GM21390 (cell line): ENCODE results near the gene MRPL52.
"Not testable (repeated sequence)": the region's sequence is repeated elsewhere in the genome, so short reads cannot be mapped to it uniquely, and the experiment has no call there.

Experiments used
- ATAC-seq: cut with Tn5 transposase; IDR thresholded peaks from one replicate; pipeline ENCODE4 v1.9.1; 2021; ENCODE audit not compliant: unreplicated experiment

The MRPL52 gene

DNA sequence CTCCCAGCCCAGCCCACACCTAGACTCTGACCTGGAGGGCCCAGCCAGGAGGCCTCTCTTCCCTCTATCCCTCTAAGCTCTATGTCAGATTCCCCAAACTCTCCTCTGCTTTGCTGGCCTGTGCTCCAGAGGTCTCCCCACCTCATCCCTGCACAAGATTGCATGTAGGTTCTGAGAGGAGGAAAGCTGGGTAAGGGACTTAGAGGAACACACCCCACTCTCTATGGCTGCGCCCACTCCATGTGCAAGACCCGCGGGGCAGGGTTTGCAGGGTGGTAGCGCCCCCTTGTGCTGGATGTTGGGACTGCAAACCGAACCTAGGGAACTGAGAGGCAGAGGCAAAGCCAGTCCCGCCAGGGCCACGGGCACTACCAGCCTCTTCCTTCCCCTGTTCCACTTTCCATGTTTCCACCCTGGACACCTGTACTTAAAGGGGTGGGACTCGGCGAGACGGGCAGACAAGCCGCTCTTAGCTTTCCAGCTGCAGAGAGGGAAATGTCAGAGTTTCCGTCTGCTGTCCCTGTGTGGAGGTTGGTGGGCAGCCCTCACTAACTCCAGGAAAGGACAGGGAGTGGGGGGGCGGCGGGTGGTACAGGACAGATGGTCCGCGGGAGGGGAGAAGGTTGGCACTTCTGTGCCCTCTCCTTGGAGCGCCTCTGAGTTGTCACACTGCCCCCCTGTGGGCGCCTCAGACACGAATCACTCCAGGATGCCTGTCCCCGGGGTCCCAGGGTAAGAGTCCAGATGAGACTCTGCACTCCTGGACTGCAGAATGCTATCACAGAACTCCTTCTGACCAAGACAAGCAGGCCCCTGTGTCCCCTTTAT, 23.5 kb downstream of the MRPL52 start:
- ATAC-seq, result peak; percentile 75

DNA sequence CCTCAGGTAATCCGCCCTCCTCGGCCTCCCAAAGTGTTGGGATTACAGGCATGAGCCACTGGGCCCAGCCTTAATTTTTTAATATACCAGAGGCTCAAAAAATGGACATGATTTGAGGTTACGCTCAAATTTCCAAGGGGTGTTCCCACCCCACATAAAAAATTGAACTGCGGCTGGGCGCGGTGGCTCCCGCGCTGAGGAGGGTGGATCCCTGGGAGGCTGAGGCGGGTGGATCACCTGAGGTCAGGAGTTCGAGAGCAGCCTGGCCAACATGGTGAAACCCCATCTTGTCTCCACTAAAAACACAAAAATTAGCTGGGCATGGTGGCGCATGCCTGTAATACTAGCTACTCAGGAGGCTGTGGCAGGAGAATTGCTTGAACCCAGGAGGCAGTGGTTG, 24.6 kb downstream of the MRPL52 start:
- ATAC-seq, result not testable (repeated sequence)

DNA sequence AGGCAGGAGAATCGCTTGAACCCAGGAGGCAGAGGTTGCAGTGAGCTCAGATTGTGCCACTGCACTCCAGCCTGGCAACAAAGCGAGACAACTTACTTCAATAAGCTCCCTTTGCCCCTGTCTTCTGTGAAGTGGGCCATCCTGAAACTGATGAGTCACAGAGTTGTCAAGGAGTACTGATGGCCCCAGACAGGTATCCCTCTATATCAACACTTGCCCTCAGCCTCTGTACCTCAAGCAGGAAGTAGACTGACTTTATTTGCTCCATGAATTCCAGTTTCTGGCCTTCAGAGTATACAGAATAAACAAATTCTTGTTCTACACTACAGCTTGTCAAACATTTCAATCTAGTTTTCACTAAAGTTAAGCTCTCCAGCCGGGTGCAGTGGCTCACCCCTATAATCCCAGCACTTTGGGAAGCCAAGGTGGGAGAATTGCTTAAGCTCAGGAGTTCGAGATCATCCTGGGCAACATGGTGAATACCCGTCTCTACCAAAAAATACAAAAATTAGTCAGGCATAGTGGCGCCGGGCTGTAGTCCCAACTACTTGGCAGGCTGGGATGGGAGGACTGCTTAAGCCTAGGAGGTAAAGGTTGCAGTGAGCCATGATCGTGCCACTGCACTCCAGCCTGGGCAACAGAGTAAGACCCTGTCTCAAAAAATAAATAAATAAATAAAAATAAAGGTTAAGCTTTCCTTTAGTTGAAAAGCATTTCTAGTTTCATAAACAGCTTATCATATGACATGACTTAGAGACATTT, 25.5 kb downstream of the MRPL52 start:
- no peak for ATAC-seq

DNA sequence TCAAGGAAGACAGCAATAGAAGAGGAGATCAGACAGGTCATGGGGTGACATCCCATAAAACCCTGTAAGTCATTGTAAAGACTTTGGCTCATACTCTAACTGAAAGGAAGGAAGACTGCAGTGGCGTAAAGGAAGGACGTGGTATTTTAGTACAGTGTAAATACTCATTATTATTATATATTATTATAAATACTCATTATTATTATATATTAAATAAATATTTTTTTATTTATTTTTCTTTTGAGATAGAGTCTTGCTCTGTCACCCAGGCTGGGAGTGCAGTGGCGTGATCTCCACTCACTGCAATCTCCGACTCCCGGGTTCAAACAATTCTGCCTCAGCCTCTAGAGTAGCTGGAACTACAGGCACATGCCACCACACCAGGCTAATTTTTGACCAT, 26.7 kb downstream of the MRPL52 start:
- ATAC-seq, result no peak

DNA sequence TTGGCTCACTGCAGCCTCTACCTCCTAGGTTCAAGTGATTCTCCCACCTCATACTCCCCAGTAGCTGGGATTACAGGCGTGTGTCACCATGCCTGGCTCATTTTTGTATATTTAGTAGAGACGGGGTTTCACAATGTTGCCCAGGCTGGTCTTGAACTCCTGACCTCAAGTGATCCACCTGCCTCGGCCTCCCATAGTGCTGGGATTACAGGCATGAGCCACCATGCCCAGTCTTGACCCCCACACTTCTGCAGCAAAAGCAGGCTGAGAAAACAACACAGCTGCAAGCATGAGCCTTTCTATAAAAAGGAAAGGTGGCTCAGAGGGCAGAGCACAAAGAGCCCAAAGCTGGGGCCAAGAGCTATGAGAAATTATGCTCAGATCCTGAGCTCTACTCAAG, 30.7 kb downstream of the MRPL52 start:
- not testable (repeated sequence) for ATAC-seq

DNA sequence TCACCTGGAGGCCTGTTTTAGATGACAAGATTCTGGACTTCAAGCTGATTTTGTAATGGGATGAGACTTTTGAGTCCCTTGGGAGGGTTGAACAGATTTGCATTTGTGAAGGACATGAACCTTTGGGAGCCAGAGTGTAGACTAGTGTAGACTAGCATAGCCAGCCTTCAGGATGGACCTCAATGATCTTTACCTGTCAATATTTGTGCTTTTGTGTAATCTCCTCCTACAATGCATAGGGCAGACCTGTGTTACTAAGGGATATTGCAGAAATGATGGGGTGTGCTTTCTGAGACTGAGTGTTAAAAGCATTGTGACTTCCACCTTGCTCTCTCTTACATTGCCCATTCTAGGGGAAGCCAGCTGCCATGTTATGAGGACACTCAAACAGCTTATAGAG, 32.0 kb downstream of the MRPL52 start:
- ATAC-seq, result no peak

DNA sequence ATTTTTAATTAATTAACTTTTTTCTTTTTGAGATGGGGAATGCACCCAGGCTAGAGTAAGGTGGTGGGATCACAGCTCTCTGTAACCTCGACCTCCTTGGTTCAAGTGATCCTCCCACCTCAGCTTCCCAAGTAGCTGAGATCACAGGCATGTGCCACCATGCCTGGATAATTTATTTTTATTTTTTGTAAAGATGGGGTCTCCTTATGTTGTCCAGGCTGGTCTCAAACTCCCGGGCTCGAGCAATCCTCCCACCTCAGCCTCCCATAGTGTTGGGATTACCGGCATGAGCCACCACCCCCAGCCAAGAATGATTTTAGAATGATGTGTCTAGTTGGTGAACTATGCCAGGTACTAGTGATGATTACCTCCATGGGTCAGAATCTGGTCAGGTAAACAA, 35.3 kb downstream of the MRPL52 start:
- no peak for ATAC-seq

DNA sequence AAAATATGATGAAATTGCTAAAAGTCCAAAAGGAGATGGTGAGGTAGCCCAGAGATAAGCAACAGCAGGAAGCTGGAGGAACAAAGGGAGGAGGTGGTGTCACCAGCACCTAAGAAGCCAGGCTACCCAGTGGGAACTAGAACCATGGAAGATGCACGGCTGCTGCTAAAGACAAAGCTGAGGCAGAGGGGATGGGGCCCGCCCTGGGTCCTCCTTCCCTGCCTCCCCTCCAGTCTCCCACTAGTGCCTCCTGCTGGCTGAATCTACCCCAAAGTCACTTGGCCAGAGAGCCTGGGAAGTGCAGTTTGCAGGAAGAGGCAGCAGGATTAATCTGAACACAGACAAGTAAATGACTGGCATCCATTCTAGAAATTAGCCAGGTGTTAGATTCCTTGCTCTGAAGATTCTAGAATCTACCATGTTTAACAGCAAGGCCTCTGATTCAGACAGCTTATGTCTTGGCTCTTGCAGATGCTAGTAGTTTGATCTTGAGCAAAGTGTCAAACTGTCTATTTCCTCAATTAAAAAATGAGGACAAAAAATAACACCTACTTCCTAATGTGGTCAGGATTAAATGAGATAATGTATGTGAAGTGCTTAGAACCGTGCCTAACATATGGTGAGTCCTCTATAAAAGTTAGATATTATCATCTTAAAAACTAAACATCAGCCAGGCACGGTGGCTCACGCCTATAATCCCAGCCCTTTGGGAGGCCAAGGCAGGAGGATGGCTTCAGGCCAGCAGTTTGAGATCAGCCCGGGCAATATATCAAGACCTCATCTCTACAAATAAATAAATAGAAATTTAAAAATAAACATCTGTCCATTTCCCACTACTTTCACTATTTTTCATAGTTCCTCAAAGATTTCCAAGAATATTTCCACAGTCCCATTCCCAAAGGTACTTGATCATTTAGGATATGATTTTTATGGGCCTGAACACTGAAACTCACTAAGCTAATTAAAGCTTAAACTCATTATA, 36.0 kb downstream of the MRPL52 start:
- no peak for ATAC-seq

DNA sequence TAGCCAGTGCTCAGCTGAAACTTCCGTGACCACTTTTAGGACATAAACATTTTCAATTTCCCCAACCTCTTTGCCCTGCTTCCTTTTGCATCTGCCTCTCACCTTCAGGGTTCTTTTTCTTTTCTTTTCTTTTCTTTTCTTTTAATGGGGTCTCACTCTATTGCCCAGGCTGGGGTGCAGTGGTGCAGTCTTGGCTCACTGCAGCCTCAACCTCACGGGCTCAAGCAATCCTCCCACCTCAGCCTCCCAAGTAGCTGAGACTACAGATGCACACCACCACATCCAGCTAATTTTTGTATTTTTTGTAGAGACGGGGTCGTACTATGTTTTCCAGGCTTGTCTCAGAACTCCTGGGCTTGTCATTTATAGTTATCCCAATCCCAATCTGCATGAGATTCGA, 37.2 kb downstream of the MRPL52 start:
- ATAC-seq, result no peak

DNA sequence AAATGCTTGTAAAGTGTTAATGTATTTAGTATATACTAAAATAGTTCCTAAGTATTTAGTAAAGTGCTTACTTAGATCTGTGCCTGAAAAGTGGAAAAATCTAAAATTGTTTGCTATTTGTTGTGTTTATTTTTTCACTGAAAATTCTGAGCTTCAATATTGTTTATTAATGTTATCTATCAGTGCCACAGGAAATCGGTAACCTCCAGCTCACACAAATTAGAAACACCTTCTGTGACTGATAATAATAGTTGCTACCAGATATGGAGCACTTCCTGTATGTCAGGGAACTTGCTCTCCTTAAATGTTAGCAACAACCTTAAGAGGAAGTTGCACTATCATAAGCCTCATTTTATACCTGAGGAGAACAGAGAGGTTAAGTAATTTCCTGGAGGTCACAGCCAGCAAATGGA, 41.1 kb downstream of the MRPL52 start:
- ATAC-seq, result peak; percentile 43

DNA sequence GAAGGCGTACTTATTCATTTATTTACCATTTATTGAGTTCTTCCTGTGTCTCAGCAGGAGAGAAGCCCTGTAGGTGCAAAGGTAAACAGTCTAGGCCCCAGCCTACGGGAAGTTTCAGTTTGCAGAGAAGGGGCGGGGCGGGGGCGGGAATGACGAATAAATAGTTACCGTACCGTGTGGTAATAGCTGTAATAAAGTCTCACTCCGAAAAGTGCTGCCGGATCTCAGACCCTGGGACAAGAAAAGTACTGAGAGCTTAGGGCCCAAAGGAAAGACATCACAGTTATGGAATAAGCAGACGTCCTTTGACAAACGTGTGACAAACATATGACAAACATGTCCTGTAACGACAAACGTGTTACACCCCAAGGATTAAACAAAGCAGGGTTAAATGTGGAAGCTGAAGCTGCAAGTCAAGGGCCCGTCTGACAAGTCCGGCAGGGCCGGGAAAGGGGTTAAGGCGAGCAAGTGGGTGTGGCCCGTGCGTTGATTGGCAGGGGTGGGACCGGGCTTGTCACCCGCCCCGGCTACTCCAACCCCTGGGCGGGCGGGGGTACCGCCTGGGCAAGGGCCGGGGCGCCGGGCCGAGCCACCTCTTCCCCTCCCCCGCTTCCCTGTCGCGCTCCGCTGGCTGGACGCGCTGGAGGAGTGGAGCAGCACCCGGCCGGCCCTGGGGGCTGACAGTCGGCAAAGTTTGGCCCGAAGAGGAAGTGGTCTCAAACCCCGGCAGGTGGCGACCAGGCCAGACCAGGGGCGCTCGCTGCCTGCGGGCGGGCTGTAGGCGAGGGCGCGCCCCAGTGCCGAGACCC, 41.7 kb downstream of the MRPL52 start, which contains the start of gene LRP10:
TSS of gene LRP10 (plus strand) at position 517 of the 809 bp plus-strand sequence. CDS start 564 bp downstream, outside the sequence.
- peak; percentile 66 for ATAC-seq

DNA sequence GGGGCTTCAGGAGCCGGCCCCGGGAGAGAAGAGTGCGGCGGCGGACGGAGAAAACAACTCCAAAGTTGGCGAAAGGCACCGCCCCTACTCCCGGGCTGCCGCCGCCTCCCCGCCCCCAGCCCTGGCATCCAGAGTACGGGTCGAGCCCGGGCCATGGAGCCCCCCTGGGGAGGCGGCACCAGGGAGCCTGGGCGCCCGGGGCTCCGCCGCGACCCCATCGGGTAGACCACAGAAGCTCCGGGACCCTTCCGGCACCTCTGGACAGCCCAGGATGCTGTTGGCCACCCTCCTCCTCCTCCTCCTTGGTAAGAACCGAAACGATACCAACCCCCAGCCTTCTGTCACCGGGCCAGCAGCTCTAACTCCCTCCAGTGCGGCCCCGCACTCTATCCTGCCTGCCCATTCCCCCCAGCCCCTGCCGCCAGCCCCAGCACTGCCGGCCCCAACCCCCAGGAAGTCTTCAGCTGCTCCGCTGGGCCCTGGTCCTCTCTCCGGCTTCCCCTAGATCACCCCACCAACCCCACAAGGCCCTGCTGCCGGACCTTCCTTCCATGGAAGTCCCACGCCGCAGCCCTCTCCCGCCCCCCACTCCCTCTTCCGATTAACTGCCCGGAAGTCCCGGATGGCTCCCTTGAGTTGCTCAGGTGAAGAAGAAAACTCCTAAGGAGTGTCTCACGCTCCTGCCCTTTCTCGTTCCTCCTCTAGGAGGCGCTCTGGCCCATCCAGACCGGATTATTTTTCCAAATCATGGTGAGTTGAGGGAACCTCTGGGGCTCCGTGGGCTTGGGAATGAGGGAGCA, 42.5 kb downstream of the MRPL52 start:
- ATAC-seq, result peak; percentile 21

DNA sequence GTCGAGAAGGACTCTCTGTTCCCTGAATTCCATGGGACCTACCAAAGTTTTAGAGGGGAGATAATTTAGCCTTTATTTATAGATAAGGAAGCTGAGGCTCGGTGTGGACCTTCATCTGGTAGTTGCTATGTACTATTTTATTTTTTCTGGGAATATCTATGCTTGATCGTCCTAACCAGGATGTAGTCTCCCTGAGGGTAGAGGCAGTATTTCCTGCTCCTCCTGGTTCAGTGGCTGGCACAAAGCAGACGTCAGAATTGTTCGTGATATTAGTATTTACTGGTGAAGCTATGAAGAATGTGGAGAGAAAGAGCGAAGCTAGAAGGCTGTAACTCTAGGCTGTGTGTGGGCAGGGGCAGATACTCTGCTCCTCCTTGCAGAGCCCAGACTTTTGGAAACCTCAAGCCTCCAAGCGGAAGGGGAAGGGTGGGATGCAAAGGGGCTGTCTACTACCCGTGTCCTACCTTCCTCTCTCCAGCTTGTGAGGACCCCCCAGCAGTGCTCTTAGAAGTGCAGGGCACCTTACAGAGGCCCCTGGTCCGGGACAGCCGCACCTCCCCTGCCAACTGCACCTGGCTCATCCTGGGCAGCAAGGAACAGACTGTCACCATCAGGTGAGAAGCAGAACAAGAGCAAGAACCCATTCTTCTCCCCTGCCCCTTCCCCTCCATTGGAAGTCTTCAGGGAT, 43.3 kb downstream of the MRPL52 start:
- ATAC-seq, result no peak

DNA sequence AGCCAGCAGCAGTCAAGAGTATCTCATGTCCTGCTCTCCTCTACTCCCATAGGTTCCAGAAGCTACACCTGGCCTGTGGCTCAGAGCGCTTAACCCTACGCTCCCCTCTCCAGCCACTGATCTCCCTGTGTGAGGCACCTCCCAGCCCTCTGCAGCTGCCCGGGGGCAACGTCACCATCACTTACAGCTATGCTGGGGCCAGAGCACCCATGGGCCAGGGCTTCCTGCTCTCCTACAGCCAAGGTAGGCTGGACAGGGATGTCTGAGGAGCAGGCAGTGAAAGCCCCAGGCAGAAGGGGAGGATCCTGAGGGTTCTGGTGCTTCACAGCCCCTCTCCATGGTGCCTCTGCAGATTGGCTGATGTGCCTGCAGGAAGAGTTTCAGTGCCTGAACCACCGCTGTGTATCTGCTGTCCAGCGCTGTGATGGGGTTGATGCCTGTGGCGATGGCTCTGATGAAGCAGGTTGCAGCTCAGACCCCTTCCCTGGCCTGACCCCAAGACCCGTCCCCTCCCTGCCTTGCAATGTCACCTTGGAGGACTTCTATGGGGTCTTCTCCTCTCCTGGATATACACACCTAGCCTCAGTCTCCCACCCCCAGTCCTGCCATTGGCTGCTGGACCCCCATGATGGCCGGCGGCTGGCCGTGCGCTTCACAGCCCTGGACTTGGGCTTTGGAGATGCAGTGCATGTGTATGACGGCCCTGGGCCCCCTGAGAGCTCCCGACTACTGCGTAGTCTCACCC, 45.5 kb downstream of the MRPL52 start:
- no peak for ATAC-seq

DNA sequence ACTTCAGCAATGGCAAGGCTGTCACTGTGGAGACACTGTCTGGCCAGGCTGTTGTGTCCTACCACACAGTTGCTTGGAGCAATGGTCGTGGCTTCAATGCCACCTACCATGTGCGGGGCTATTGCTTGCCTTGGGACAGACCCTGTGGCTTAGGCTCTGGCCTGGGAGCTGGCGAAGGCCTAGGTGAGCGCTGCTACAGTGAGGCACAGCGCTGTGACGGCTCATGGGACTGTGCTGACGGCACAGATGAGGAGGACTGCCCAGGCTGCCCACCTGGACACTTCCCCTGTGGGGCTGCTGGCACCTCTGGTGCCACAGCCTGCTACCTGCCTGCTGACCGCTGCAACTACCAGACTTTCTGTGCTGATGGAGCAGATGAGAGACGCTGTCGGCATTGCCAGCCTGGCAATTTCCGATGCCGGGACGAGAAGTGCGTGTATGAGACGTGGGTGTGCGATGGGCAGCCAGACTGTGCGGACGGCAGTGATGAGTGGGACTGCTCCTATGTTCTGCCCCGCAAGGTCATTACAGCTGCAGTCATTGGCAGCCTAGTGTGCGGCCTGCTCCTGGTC, 46.1 kb downstream of the MRPL52 start:
- ATAC-seq, result no peak

DNA sequence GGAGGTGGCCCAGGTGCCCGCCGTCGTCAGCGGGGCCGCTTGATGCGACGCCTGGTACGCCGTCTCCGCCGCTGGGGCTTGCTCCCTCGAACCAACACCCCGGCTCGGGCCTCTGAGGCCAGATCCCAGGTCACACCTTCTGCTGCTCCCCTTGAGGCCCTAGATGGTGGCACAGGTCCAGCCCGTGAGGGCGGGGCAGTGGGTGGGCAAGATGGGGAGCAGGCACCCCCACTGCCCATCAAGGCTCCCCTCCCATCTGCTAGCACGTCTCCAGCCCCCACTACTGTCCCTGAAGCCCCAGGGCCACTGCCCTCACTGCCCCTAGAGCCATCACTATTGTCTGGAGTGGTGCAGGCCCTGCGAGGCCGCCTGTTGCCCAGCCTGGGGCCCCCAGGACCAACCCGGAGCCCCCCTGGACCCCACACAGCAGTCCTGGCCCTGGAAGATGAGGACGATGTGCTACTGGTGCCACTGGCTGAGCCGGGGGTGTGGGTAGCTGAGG, 47.4 kb downstream of the MRPL52 start:
- ATAC-seq, result no peak
